Gastroesophageal sphincter (tissue), 3 donors: ENCODE measurements around the gene PRKG1.

ENCODE experiments used
- CTCF ChIP-seq, 4 experiments: fragments of 200-600 bp in 2 of 4; fragments of 450-650 bp in 2 of 4; sonication (generic) in 1 of 4; IDR thresholded peaks; one replicate each; pipeline ENCODE4 v1.5.1; 2017 to 2019; ENCODE audit warnings: antibody characterized with exemption in 4 of 4, mild to moderate bottlenecking in 2 of 4, moderate library complexity in 2 of 4
- POLR2A ChIP-seq, 2 donors: fragments of 450-650 bp; IDR thresholded peaks; one replicate each; pipeline ENCODE4 v1.6.1; 2017; ENCODE audit warnings: antibody characterized with exemption in 2 of 2, mild to moderate bottlenecking in 2 of 2, moderate library complexity in 1 of 2
- POLR2AphosphoS5 ChIP-seq: sonication (generic); formaldehyde crosslinking; IDR thresholded peaks from one replicate; pipeline ENCODE4 v1.6.1; 2017; ENCODE audit warnings: antibody characterized with exemption

GRCh38 chr10:52028523-52028858 lies 954.2 kb downstream of the PRKG1 start:
- TF ChIP-seq CTCF (IDR thresholded peaks at IDR 0.05) (no peak), POLR2A (IDR thresholded peaks at IDR 0.05) (no peak), POLR2AphosphoS5 (no peak)
